Astrocyte of the cerebellum (primary cell): Measurements from ENCODE around the gene MRPL23.

Source experiments
- DNase-seq: peaks from one replicate; pipeline ENCODE4 v3.0.0-alpha.2; 2011; ENCODE audit warnings: low read depth
- H3K4me3 ChIP-seq: 2 replicates; pipeline ENCODE4 v1.5.1; 2011; ENCODE audit warnings: mild to moderate bottlenecking, low read depth, low read length, moderate library complexity
- CTCF ChIP-seq: IDR thresholded peaks from 2 replicates; pipeline ENCODE4 v1.5.1; 2012; ENCODE audit warnings: low read length, low read depth, moderate library complexity, mild to moderate bottlenecking; ENCODE audit errors: missing control alignments
- in situ Hi-C: cut with HindIII; loops from 2 replicates; pipeline ENCODE4 v1.10.0; 2017; ENCODE audit warnings: low sequenced_read_pairs

MRPL23 gene

DNA sequence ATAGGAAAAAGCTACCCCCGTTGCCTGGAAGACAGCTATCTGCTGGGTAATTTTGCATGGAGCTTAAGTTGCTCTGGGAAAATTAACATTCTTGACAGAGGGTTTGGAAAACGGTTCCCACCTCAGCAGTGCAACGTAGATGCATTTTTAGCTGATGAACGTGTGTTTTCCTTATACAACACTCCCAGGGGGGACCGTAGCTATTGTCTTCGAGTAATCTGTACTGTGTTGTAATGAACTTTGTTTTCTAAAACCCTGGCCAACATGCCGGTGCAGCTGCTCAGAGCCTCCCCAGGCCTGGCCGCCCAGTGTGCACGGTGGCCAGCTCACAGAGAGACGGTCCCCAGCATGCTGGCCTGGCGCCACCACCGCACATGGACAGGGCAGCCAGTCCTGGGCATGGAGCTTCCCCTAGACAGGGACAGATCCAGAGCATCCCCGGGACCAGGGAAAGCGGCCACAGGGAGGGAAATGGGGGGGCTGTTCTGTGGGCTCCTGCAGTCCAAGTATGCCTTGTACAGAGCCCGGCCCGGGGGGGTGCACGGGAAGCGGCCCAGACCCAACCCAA lies 25.5 kb upstream of the MRPL23 start:
- in situ Hi-C loops = no loop called here
- no peak overlapping the region for H3K4me3 ChIP-seq
- DNase-seq = no peak
- TF ChIP-seq CTCF = no peak

GRCh38 chr11:1922481-1923081 lies 24.6 kb upstream of the MRPL23 start:
- in situ Hi-C loops = no loop called here
- DNase-seq = no peak
- no peak overlapping the region for H3K4me3 ChIP-seq
- no peak for TF ChIP-seq CTCF

DNA sequence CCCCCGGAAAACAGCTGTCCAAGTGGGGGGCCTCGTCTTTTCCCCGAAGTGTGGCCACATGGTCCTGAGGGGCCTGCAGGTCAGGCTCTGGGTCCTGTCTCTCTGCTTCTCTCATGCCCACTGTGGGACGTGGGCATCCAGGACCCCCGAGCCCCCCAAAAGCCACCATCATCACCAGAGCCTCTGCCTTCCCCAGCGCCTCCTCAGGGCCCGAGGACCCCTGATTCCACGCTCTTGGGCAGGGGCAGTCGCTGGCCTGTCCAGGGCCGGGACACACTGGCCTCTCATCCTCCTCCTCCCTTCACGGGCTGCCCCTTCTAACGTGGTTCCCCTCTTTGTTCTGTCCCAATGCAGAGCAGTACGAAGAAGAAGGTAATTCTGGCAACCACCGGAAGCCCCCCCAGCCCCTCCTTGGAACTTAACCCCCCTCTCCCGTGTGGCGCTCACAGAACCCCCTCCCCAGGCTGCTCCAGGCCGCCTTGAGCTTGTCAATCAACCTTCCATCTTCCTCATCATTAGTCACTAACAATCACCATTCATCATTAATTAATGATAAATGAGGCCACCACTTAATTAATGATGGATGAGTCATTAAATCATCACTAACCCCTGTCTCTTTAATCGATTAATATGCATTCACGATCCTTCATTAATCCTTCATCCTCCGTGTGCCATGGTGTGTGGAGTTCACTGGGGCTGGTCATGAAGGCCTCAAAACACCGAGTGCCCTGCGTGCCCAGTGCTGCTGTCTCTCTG lies 23.8 kb upstream of the MRPL23 start:
- H3K4me3 ChIP-seq = no peak overlapping the region
- in situ Hi-C loops = no loop called here
- DNase-seq = no peak
- no peak for TF ChIP-seq CTCF

- no peak for DNase-seq
- no peak overlapping the region for H3K4me3 ChIP-seq
- in situ Hi-C loops = no loop called here
- no peak for TF ChIP-seq CTCF
Measured at GRCh38 chr11:1924181-1924580, 23.0 kb upstream of the MRPL23 start.

GRCh38 chr11:1924646-1925372 lies 22.3 kb upstream of the MRPL23 start:
- DNase-seq = no peak
- no peak for TF ChIP-seq CTCF
- in situ Hi-C loops = no loop called here
- no peak overlapping the region for H3K4me3 ChIP-seq

DNA sequence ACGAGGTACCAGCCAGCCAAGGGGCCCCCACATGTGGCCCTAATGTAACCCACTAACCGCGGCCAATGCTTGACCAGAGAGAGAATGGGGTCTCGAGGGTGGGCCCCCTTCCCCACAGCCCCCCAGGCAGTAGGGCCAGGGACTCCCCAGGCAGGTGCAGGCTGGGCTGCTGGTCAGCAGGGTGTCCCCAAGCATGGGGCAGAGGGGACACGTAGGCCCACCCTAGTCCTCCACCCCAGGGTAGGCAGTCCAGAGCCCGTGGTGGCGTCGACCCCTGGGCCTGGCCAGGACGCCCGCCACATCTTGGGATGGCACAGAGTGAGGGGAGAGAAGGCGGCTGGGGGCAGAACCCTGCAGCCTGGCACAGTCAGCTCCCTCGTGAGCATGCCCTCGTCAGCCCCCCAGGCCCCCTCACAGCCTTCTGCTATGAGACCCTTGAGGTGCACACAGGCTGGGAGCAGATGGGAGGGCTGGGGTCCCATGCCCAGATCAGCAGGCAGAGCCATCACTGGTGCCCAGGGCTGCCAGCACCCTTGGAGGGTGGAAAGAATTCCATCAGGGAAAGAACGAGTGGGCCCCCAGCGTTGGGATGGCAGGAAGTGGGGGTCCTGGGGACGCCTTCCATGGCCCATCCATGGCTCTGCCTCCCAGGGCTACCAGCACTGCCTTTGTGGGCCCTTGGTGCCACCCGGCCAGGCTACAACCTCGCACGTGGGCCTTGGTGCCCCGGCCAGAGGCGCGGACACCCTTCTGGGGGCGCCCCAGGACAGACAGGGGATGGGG lies 21.6 kb upstream of the MRPL23 start:
- H3K4me3 ChIP-seq = no peak overlapping the region
- DNase-seq = no peak
- no peak for TF ChIP-seq CTCF
- in situ Hi-C loops = no loop called here
